GM21619 (cell line): ENCODE measurements around the gene HAUS3.
"Not testable (repeated sequence)": the region's sequence is repeated elsewhere in the genome, so short reads cannot be mapped to it uniquely, and the experiment has no call there.

Experiments used
- ATAC-seq: cut with Tn5 transposase; IDR thresholded peaks from one replicate; pipeline ENCODE4 v1.9.1; 2021; ENCODE audit not compliant: unreplicated experiment

HAUS3 gene

GRCh38 chr4:2231082-2231481, 10.8 kb downstream of the HAUS3 start:
- ATAC-seq = no peak

- no peak for ATAC-seq
Observed at GRCh38 chr4:2226261-2226660, 15.7 kb downstream of the HAUS3 start.

- ATAC-seq = no peak
Observed at GRCh38 chr4:2222838-2223237, 19.1 kb downstream of the HAUS3 start.

- not testable (repeated sequence) for ATAC-seq
Observed at GRCh38 chr4:2221378-2221777, 20.5 kb downstream of the HAUS3 start.

GRCh38 chr4:2220016-2220630, 21.8 kb downstream of the HAUS3 start:
- no peak for ATAC-seq

- no peak for ATAC-seq
Observed at GRCh38 chr4:2219233-2219760, 22.6 kb downstream of the HAUS3 start.

GRCh38 chr4:2218436-2218835, 23.5 kb downstream of the HAUS3 start:
- no peak for ATAC-seq

- no peak for ATAC-seq
Observed at GRCh38 chr4:2217726-2218125, 24.2 kb downstream of the HAUS3 start.

- no peak for ATAC-seq
Observed at GRCh38 chr4:2212831-2213230, 29.1 kb downstream of the HAUS3 start.

- ATAC-seq = not testable (repeated sequence)
Observed at GRCh38 chr4:2202789-2203188, 39.1 kb downstream of the HAUS3 start.

GRCh38 chr4:2194496-2194895, 47.4 kb downstream of the HAUS3 start:
- no peak for ATAC-seq

GRCh38 chr4:2193326-2193725, 48.6 kb downstream of the HAUS3 start:
- ATAC-seq = no peak

- no peak for ATAC-seq
Observed at GRCh38 chr4:2186865-2187172, 55.1 kb downstream of the HAUS3 start.

- ATAC-seq = no peak
Observed at GRCh38 chr4:2186133-2186864, 55.6 kb downstream of the HAUS3 start.

GRCh38 chr4:2183394-2183793, 58.5 kb downstream of the HAUS3 start:
- ATAC-seq = no peak

GRCh38 chr4:2182994-2183393, 58.9 kb downstream of the HAUS3 start:
- no peak for ATAC-seq

- no peak for ATAC-seq
Observed at GRCh38 chr4:2180410-2180809, 61.5 kb downstream of the HAUS3 start.

- ATAC-seq = no peak
Observed at GRCh38 chr4:2179717-2180116, 62.2 kb downstream of the HAUS3 start.

- ATAC-seq = no peak
Observed at GRCh38 chr4:2178986-2179385, 62.9 kb downstream of the HAUS3 start.
